SU-DHL-6 (cell line): ENCODE results near the gene TNFSF11.

Experiments used
- CTCF ChIP-seq: fragments of 200-600 bp; sonication (generic); IDR thresholded peaks from one replicate; pipeline ENCODE4 v1.5.1; 2017; ENCODE audit warnings: antibody characterized with exemption, mild to moderate bottlenecking, low read length, moderate library complexity; ENCODE audit not compliant: insufficient read depth, poor library complexity, severe bottlenecking
- EZH2phosphoT487 ChIP-seq: fragments of 200-600 bp; sonication (generic), shearing (Covaris generic); conservative IDR thresholded peaks from 2 replicates; pipeline ENCODE4 v1.6.1; 2018; ENCODE audit warnings: mild to moderate bottlenecking, antibody characterized with exemption, low read length, moderate library complexity, mixed read lengths

GRCh38 chr13:42543215-42543797, 30.6 kb upstream of the TNFSF11 start:
- no peak for TF ChIP-seq CTCF
- no peak for TF ChIP-seq EZH2phosphoT487
